HepG2 (cell line): ENCODE data around the gene RERE. TPM values are rescaled to one million over a fixed set of nuclear protein-coding genes. Genes with fewer than 3 reads are reported as not detected.
A peak's percentile ranks its signal among the peaks of the same experiment; 100 is the strongest.

Experiments used
- CHD4 ChIP-seq: fragments of 200-600 bp; sonication (generic); IDR thresholded peaks from 2 replicates; pipeline ENCODE4 v1.7.0; 2017; ENCODE audit warnings: mild to moderate bottlenecking, low read length, borderline replicate concordance
- DZIP1 ChIP-seq: sonication (generic); formaldehyde crosslinking; IDR thresholded peaks from 2 replicates; pipeline ENCODE4 v1.5.0; 2020; ENCODE audit warnings: mild to moderate bottlenecking, missing genetic modification reagents
- HES4 ChIP-seq: sonication (generic); formaldehyde crosslinking; IDR thresholded peaks from 2 replicates; pipeline ENCODE4 v1.9.0; 2021; ENCODE audit warnings: mild to moderate bottlenecking, missing genetic modification reagents, borderline replicate concordance
- NAIF1 ChIP-seq: sonication (generic); formaldehyde crosslinking; IDR thresholded peaks from 2 replicates; pipeline ENCODE4 v1.5.0; 2020; ENCODE audit warnings: mild to moderate bottlenecking, missing genetic modification reagents, borderline replicate concordance
- NFE2L1 ChIP-seq: sonication (generic); formaldehyde crosslinking; IDR thresholded peaks from 2 replicates; pipeline ENCODE4 v1.4.0; 2020; ENCODE audit warnings: missing genetic modification reagents, mild to moderate bottlenecking, borderline replicate concordance
- NONO ChIP-seq, 2 experiments: fragments of 450-650 bp in 1 of 2; sonication (generic) in 1 of 2; formaldehyde crosslinking in 1 of 2; IDR thresholded peaks in 1 of 2; conservative IDR thresholded peaks in 1 of 2; 2 replicates each; pipeline versions ENCODE4 v1.6.1 to v1.8.0; 2017 to 2022; ENCODE audit warnings: mild to moderate bottlenecking in 1 of 2, missing genetic modification reagents in 1 of 2, moderate library complexity in 1 of 2
- RFX5 ChIP-seq: IDR thresholded peaks from 2 replicates; pipeline ENCODE4 v1.6.1; 2011; ENCODE audit warnings: low read depth, low read length, improper control_type of control experiment
- SUZ12 ChIP-seq: fragments of 150-350 bp; IDR thresholded peaks from 2 replicates; pipeline ENCODE4 v1.6.1; 2014; ENCODE audit warnings: low read depth, low read length
- ZBTB25 ChIP-seq: IDR thresholded peaks from 2 replicates; pipeline ENCODE4 v1.6.1; 2018; ENCODE audit warnings: missing genetic modification reagents
- ZC3H4 ChIP-seq: sonication (generic); formaldehyde crosslinking; IDR thresholded peaks from 2 replicates; pipeline ENCODE4 v1.4.0; 2020; ENCODE audit warnings: missing genetic modification reagents, borderline replicate concordance
- ZNF121 ChIP-seq: sonication (generic); formaldehyde crosslinking; IDR thresholded peaks from 2 replicates; pipeline ENCODE4 v1.5.0; 2020; ENCODE audit warnings: mild to moderate bottlenecking, missing genetic modification reagents
- ZNF142 ChIP-seq: sonication (generic); formaldehyde crosslinking; IDR thresholded peaks from 2 replicates; pipeline ENCODE4 v1.4.0; 2020; ENCODE audit warnings: missing genetic modification reagents
- ZNF512 ChIP-seq: sonication (generic); formaldehyde crosslinking; IDR thresholded peaks from 2 replicates; pipeline ENCODE4 v1.4.0; 2020; ENCODE audit warnings: mild to moderate bottlenecking, missing genetic modification reagents
- ZNF543 ChIP-seq: sonication (generic); formaldehyde crosslinking; IDR thresholded peaks from 2 replicates; pipeline ENCODE4 v1.4.0; 2020; ENCODE audit warnings: mild to moderate bottlenecking, missing genetic modification reagents
- ZNF605 ChIP-seq: sonication (generic); formaldehyde crosslinking; IDR thresholded peaks from 2 replicates; pipeline ENCODE4 v1.8.0; 2022; ENCODE audit warnings: mild to moderate bottlenecking, missing genetic modification reagents
- polyA plus RNA-seq, 8 experiments: library from polyadenylated mRNA; depleted of rRNA in 3 of 8; stranded (reverse) in 7 of 8; unstranded in 1 of 8; fragments of >200 nt; fragmentation: Illumina TruSeq in 4 of 8; extraction: Trizol in 4 of 8; gene quantifications; 2 replicates each; pipeline versions ENCODE4 v1.2.1 to v1.2.3, GENCODE V29; 2011 to 2016; ENCODE audit warnings: low read depth in 4 of 8, missing spikeins in 1 of 8, mixed read lengths in 1 of 8; ENCODE audit not compliant: insufficient read depth in 1 of 8
- total RNA-seq, 5 experiments: library from RNA; depleted of rRNA; stranded (reverse); fragments of >200 nt; fragmentation: Illumina TruSeq; extraction: Trizol; gene quantifications; 2 replicates each; pipeline ENCODE4 v1.2.3, GENCODE V29; 2016; ENCODE audit warnings: low read depth in 1 of 5
- TF ChIP-seq, protein P1 (sequence below): sonication (generic); formaldehyde crosslinking; IDR thresholded peaks from 2 replicates; pipeline ENCODE4 v1.5.0; 2020; ENCODE audit warnings: missing genetic modification reagents

The RERE gene
- total and polyA plus RNA-seq, 2 of the 13 experiments (the other 11 are each of a cell fraction or from before 2014, with no cell fraction given), result 18.3 to 21.9 TPM

GRCh38 chr1:8816831-8817411 is 519 bp downstream of the RERE start (continued):
- TF ChIP-seq ZNF142 (CRISPR knock-in tag) (0 out of 2 replicates have a peak, but pooled peaks have one; percentile 1), RFX5 (no peak), HES4 (CRISPR knock-in tag) (peak; percentile 59; the same call in 1 of the 2 replicates), DZIP1 (CRISPR knock-in tag) (0 out of 2 replicates have a peak, but pooled peaks have one; percentile 25), ZBTB25 (CRISPR knock-in tag) (no peak), NFE2L1 (no peak), ZNF543 (CRISPR knock-in tag) (no peak), ZNF512 (0 out of 2 replicates have a peak, but pooled peaks have one; percentile 21), NONO (IDR thresholded peaks at IDR 0.05) (no peak), NONO (CRISPR knock-in tag; conservative IDR thresholded peaks at IDR 0.05) (no peak), CHD4 (no peak), ZNF605 (no peak), NAIF1 (CRISPR knock-in tag) (no peak), ZNF121 (no peak), SUZ12 (no peak), ZC3H4 (CRISPR knock-in tag) (peak; percentile 92)
- TF ChIP-seq, protein P1, sequence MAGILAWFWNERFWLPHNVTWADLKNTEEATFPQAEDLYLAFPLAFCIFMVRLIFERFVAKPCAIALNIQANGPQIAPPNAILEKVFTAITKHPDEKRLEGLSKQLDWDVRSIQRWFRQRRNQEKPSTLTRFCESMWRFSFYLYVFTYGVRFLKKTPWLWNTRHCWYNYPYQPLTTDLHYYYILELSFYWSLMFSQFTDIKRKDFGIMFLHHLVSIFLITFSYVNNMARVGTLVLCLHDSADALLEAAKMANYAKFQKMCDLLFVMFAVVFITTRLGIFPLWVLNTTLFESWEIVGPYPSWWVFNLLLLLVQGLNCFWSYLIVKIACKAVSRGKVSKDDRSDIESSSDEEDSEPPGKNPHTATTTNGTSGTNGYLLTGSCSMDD (CRISPR knock-in tag), result no peak
